Stimulated activated naive CD8-positive, alpha-beta T cell treated with anti-CD3 and anti-CD28 coated beads, Interleukin-15, Interleukin-2, amounts not matched to agents 100 ng/mL and 50 ng/mL, for 24 hours (primary cell): Measurements from ENCODE around the gene DENND6A.
"Not testable (repeated sequence)": the region's sequence is repeated elsewhere in the genome, so short reads cannot be mapped to it uniquely, and the experiment has no call there.

ENCODE experiments used
- H3K27ac Mint-ChIP-seq: one replicate; pipeline ENCODE4 v1.8.0; 2021; ENCODE audit warnings: mild to moderate bottlenecking, mixed read lengths
- H3K27me3 Mint-ChIP-seq: one replicate; pipeline ENCODE4 v1.8.0; 2021; ENCODE audit warnings: mixed read lengths
- H3K36me3 Mint-ChIP-seq: one replicate; pipeline ENCODE4 v1.8.0; 2021; ENCODE audit warnings: low read depth, mixed read lengths
- H3K4me1 Mint-ChIP-seq: one replicate; pipeline ENCODE4 v1.8.0; 2021; ENCODE audit warnings: low read depth, mixed read lengths
- H3K4me3 Mint-ChIP-seq: one replicate; pipeline ENCODE4 v1.8.0; 2021; ENCODE audit warnings: mild to moderate bottlenecking, mixed read lengths
- H3K9me3 Mint-ChIP-seq: one replicate; pipeline ENCODE4 v1.8.0; 2021; ENCODE audit warnings: mixed read lengths

Gene DENND6A

GRCh38 chr3:57675530-57675929 lies 17.3 kb downstream of the DENND6A start:
- H3K36me3 Mint-ChIP-seq: peaks cover 42% of the 10 kb centered on the region
- H3K27me3 Mint-ChIP-seq: no peaks in the 10 kb centered on the region
- no peak overlapping the region for H3K4me3 Mint-ChIP-seq
- H3K9me3 Mint-ChIP-seq: no peaks in the 10 kb centered on the region
- no peak overlapping the region for H3K27ac Mint-ChIP-seq
- peaks cover 63% of the 10 kb centered on the region for H3K4me1 Mint-ChIP-seq

- Mint-ChIP-seq H3K27me3 (no peaks in the 10 kb centered on the region), H3K4me3 (no peak overlapping the region), H3K4me1 (peaks cover 46% of the 10 kb centered on the region), H3K36me3 (peaks cover 30% of the 10 kb centered on the region), H3K9me3 (no peaks in the 10 kb centered on the region), H3K27ac (no peak overlapping the region)
Measured at GRCh38 chr3:57673156-57673555, 19.7 kb downstream of the DENND6A start.

- Mint-ChIP-seq H3K4me3 (no peak overlapping the region), H3K9me3 (no peaks in the 10 kb centered on the region), H3K36me3 (peaks cover 19% of the 10 kb centered on the region), H3K27ac (no peak overlapping the region), H3K27me3 (no peaks in the 10 kb centered on the region), H3K4me1 (peaks cover 34% of the 10 kb centered on the region)
Measured at GRCh38 chr3:57670543-57670942, 22.3 kb downstream of the DENND6A start.

- Mint-ChIP-seq H3K27me3 (no peaks in the 10 kb centered on the region), H3K4me3 (no peak overlapping the region), H3K36me3 (peaks cover 42% of the 10 kb centered on the region), H3K4me1 (no peaks in the 10 kb centered on the region), H3K27ac (no peak overlapping the region), H3K9me3 (no peaks in the 10 kb centered on the region)
Measured at GRCh38 chr3:57661404-57661803, 31.5 kb downstream of the DENND6A start.

GRCh38 chr3:57659806-57660439 lies 33.0 kb downstream of the DENND6A start:
- no peak overlapping the region for H3K27ac Mint-ChIP-seq
- no peaks in the 10 kb centered on the region for H3K4me1 Mint-ChIP-seq
- H3K9me3 Mint-ChIP-seq: no peaks in the 10 kb centered on the region
- peaks cover 46% of the 10 kb centered on the region for H3K36me3 Mint-ChIP-seq
- no peak overlapping the region for H3K4me3 Mint-ChIP-seq
- no peaks in the 10 kb centered on the region for H3K27me3 Mint-ChIP-seq

- H3K4me3 Mint-ChIP-seq: no peak overlapping the region
Measured at GRCh38 chr3:57659004-57659673, 33.7 kb downstream of the DENND6A start.

GRCh38 chr3:57658536-57658935 lies 34.3 kb downstream of the DENND6A start:
- H3K9me3 Mint-ChIP-seq: no peaks in the 10 kb centered on the region
- no peaks in the 10 kb centered on the region for H3K4me1 Mint-ChIP-seq
- H3K27me3 Mint-ChIP-seq: no peaks in the 10 kb centered on the region
- no peak overlapping the region for H3K27ac Mint-ChIP-seq
- H3K36me3 Mint-ChIP-seq: peaks cover 44% of the 10 kb centered on the region
- H3K4me3 Mint-ChIP-seq: no peak overlapping the region

More at GRCh38 chr3:57659004-57659673, 33.7 kb downstream of the DENND6A start:
- no peaks in the 10 kb centered on the region for H3K9me3 Mint-ChIP-seq
- H3K36me3 Mint-ChIP-seq: peaks cover 48% of the 10 kb centered on the region
- no peaks in the 10 kb centered on the region for H3K27me3 Mint-ChIP-seq
- H3K4me1 Mint-ChIP-seq: no peaks in the 10 kb centered on the region
- peak overlapping the region; percentile 19 for H3K27ac Mint-ChIP-seq

GRCh38 chr3:57655727-57656126 lies 37.1 kb downstream of the DENND6A start:
- H3K36me3 Mint-ChIP-seq: peaks cover 58% of the 10 kb centered on the region

GRCh38 chr3:57654267-57654666 lies 38.6 kb downstream of the DENND6A start:
- Mint-ChIP-seq H3K4me1 (no peaks in the 10 kb centered on the region), H3K27ac (no peak overlapping the region), H3K36me3 (peaks cover 56% of the 10 kb centered on the region), H3K27me3 (no peaks in the 10 kb centered on the region), H3K9me3 (no peaks in the 10 kb centered on the region), H3K4me3 (no peak overlapping the region)

More at GRCh38 chr3:57655727-57656126, 37.1 kb downstream of the DENND6A start:
- no peak overlapping the region for H3K27ac Mint-ChIP-seq
- H3K4me3 Mint-ChIP-seq: no peak overlapping the region
- H3K9me3 Mint-ChIP-seq: no peaks in the 10 kb centered on the region
- H3K4me1 Mint-ChIP-seq: no peaks in the 10 kb centered on the region
- no peaks in the 10 kb centered on the region for H3K27me3 Mint-ChIP-seq

GRCh38 chr3:57652203-57652602 lies 40.7 kb downstream of the DENND6A start:
- H3K36me3 Mint-ChIP-seq: peaks cover 63% of the 10 kb centered on the region
- H3K27me3 Mint-ChIP-seq: no peaks in the 10 kb centered on the region
- H3K4me3 Mint-ChIP-seq: no peak overlapping the region
- no peaks in the 10 kb centered on the region for H3K9me3 Mint-ChIP-seq
- no peak overlapping the region for H3K27ac Mint-ChIP-seq
- peaks cover 6% of the 10 kb centered on the region for H3K4me1 Mint-ChIP-seq

- H3K4me3 Mint-ChIP-seq: no peak overlapping the region
- H3K27me3 Mint-ChIP-seq: no peaks in the 10 kb centered on the region
- peak overlapping the region; percentile 1 for H3K27ac Mint-ChIP-seq
- peaks cover 11% of the 10 kb centered on the region for H3K4me1 Mint-ChIP-seq
- H3K9me3 Mint-ChIP-seq: no peaks in the 10 kb centered on the region
- peaks cover 53% of the 10 kb centered on the region for H3K36me3 Mint-ChIP-seq
Measured at GRCh38 chr3:57647292-57647940, 45.5 kb downstream of the DENND6A start.

- peaks cover 11% of the 10 kb centered on the region for H3K4me1 Mint-ChIP-seq
- no peaks in the 10 kb centered on the region for H3K27me3 Mint-ChIP-seq
- no peak overlapping the region for H3K27ac Mint-ChIP-seq
- peaks cover 55% of the 10 kb centered on the region for H3K36me3 Mint-ChIP-seq
- H3K4me3 Mint-ChIP-seq: no peak overlapping the region
- no peaks in the 10 kb centered on the region for H3K9me3 Mint-ChIP-seq
Measured at GRCh38 chr3:57646723-57647122, 46.2 kb downstream of the DENND6A start.

- Mint-ChIP-seq H3K4me3 (no peak overlapping the region), H3K27ac (no peak overlapping the region), H3K4me1 (peaks cover 11% of the 10 kb centered on the region), H3K9me3 (no peaks in the 10 kb centered on the region), H3K27me3 (no peaks in the 10 kb centered on the region), H3K36me3 (peaks cover 52% of the 10 kb centered on the region)
Measured at GRCh38 chr3:57644740-57645139, 48.1 kb downstream of the DENND6A start.

- Mint-ChIP-seq H3K4me1 (no peaks in the 10 kb centered on the region), H3K36me3 (peaks cover 51% of the 10 kb centered on the region), H3K27ac (no peak overlapping the region), H3K9me3 (no peaks in the 10 kb centered on the region), H3K27me3 (no peaks in the 10 kb centered on the region), H3K4me3 (no peak overlapping the region)
Measured at GRCh38 chr3:57637391-57637790, 55.5 kb downstream of the DENND6A start.

GRCh38 chr3:57634259-57634658 lies 58.6 kb downstream of the DENND6A start:
- H3K36me3 Mint-ChIP-seq: peaks cover 44% of the 10 kb centered on the region
- H3K27me3 Mint-ChIP-seq, H3K9me3 Mint-ChIP-seq, H3K4me1 Mint-ChIP-seq, H3K27ac Mint-ChIP-seq, H3K4me3 Mint-ChIP-seq: not testable (repeated sequence)
